Spleen (tissue), 7 donors: ENCODE results near the gene P3H2.

ENCODE experiments used
- CTCF ChIP-seq, 11 experiments: fragments of 200-600 bp in 7 of 11; fragments of 450-650 bp in 4 of 11; sonication (generic) in 4 of 11; IDR thresholded peaks in 8 of 11; conservative IDR thresholded peaks in 3 of 11; 1 replicate in 7 of 11; 2 replicates in 4 of 11; pipeline versions ENCODE4 v1.4.0 to v1.8.0; 2016 to 2021; ENCODE audit warnings: antibody characterized with exemption in 11 of 11, inconsistent platforms in 4 of 11, mild to moderate bottlenecking in 1 of 11
- POLR2A ChIP-seq, 3 donors: fragments of 450-650 bp; IDR thresholded peaks; one replicate each; pipeline ENCODE4 v1.5.1; 2017; ENCODE audit warnings: antibody characterized with exemption in 3 of 3, mild to moderate bottlenecking in 1 of 3
- POLR2AphosphoS5 ChIP-seq, 3 donors: sonication (generic); formaldehyde crosslinking; IDR thresholded peaks; one replicate each; pipeline ENCODE4 v1.5.1; 2017; ENCODE audit warnings: antibody characterized with exemption in 3 of 3
- donor health status: DM: no; HTN: no; CAD: no; lungs with moderate emphysema.
- donor health status: DM: no; HTN: no; CAD: no.
- donor health status: DM: no; HTN: no; CAD: no.

GRCh38 chr3:190119461-190120268 is 1.0 kb downstream of the P3H2 start:
- TF ChIP-seq POLR2A (IDR thresholded peaks at IDR 0.05): no peak
- TF ChIP-seq CTCF (IDR thresholded peaks at IDR 0.05 in 8 of 11, conservative IDR thresholded peaks at IDR 0.05 in 3 of 11): no peak
- TF ChIP-seq POLR2AphosphoS5 (IDR thresholded peaks at IDR 0.05): no peak
